K562 (cell line): ENCODE data around the gene ZSWIM6. TPM values are rescaled to one million over a fixed set of nuclear protein-coding genes. Genes with fewer than 3 reads are reported as not detected.

Experiments
- ATAC-seq: fragments of 200-7000 bp; cut with Tn5 transposase; 3 replicates; pipeline ENCODE4 v1.9.1; 2020; ENCODE audit warnings: moderate library complexity
- BruUV-seq: library from RNA; stranded (reverse); fragments of 400-500 nt; replicated peaks from 2 replicates; lab custom pipeline; 2021; lab: Mats Ljungman, UMichigan
- CTCF ChIA-PET: fragments of 300-600 bp; formaldehyde crosslinking; extraction: SDS; loops from one replicate; lab custom pipeline; 2021; ENCODE audit warnings: low intra/inter-chr PET ratio; lab: Yijun Ruan, JAX
- POLR2A ChIA-PET: fragments of 300-600, 350-650 bp; sonication (Branson Sonifier 250); formaldehyde crosslinking; extraction: SDS; loops from one replicate; lab custom pipeline; 2021; ENCODE audit warnings: antibody characterized with exemption, inconsistent platforms; lab: Yijun Ruan, JAX
- DNase-seq, 4 experiments: peaks; one replicate each; pipeline versions ENCODE4 v3.0.0 to v3.0.0-alpha.2; 2011 to 2018; ENCODE audit warnings: low spot score in 3 of 4, mixed read lengths in 3 of 4; ENCODE audit errors: extremely low read depth in 1 of 4
- FAIRE-seq: peaks from 2 replicates; lab custom pipeline; 2011; peaks lifted over from hg19 to GRCh38; lab: Jason Lieb, UNC
- H2AFZ ChIP-seq: 2 replicates; pipeline ENCODE4 v1.6.0; 2011; ENCODE audit warnings: low read depth, low read length, control low read depth, inconsistent platforms
- H3K27ac ChIP-seq: fragments of 200-600 bp; 3 replicates; pipeline ENCODE4 v1.8.0; 2011; ENCODE audit warnings: low read depth, mild to moderate bottlenecking, control low read depth, inconsistent platforms, low read length, moderate library complexity, mixed read lengths; ENCODE audit errors: extremely low read depth
- H3K27me3 ChIP-seq, 2 experiments: fragments of 300-600 bp in 1 of 2; 2 replicates in 1 of 2; 3 replicates in 1 of 2; pipeline versions ENCODE4 v1.6.0 to v1.8.0; 2011; ENCODE audit warnings: inconsistent platforms in 2 of 2, low read length in 2 of 2, mild to moderate bottlenecking in 1 of 2, mixed read lengths in 1 of 2, moderate library complexity in 1 of 2; ENCODE audit not compliant: control insufficient read depth in 2 of 2, insufficient read depth in 2 of 2
- H3K36me3 ChIP-seq: fragments of 300-600 bp; 3 replicates; pipeline ENCODE4 v1.8.0; 2011; ENCODE audit warnings: mild to moderate bottlenecking, low read length, inconsistent platforms; ENCODE audit not compliant: control insufficient read depth, insufficient read depth
- H3K4me1 ChIP-seq, 2 experiments: fragments of 200-600 bp in 1 of 2; replicated peaks in 1 of 2; 2 replicates in 1 of 2; 3 replicates in 1 of 2; pipeline versions ENCODE4 v1.5.1 to v1.8.0; 2011; ENCODE audit warnings: inconsistent platforms in 2 of 2, low read length in 2 of 2, mild to moderate bottlenecking in 1 of 2, mixed read lengths in 1 of 2, moderate library complexity in 1 of 2; ENCODE audit not compliant: control insufficient read depth in 2 of 2, insufficient read depth in 2 of 2
- H3K4me2 ChIP-seq: 2 replicates; pipeline ENCODE4 v1.6.1; 2011; ENCODE audit warnings: low read length, control low read depth, inconsistent platforms, mixed read lengths; ENCODE audit not compliant: insufficient read depth
- H3K4me3 ChIP-seq: fragments of 200-600 bp; sonication (generic), shearing (Covaris generic); 2 replicates; pipeline ENCODE4 v1.5.1; 2016; ENCODE audit warnings: control low read depth, inconsistent platforms
- H3K79me2 ChIP-seq: fragments of 200-600 bp; 3 replicates; pipeline ENCODE4 v1.8.0; 2011; ENCODE audit warnings: low read length, inconsistent platforms; ENCODE audit not compliant: control insufficient read depth, insufficient read depth
- H3K9ac ChIP-seq, 2 experiments: 2 replicates each; pipeline versions ENCODE4 v1.6.0 to v1.6.1; 2011; ENCODE audit warnings: low read depth in 2 of 2, low read length in 2 of 2, control low read depth in 1 of 2, inconsistent platforms in 1 of 2, mild to moderate bottlenecking in 1 of 2, mixed read lengths in 1 of 2; ENCODE audit not compliant: insufficient read depth in 1 of 2
- H3K9me1 ChIP-seq: one replicate; pipeline ENCODE4 v1.6.0; 2011; ENCODE audit warnings: inconsistent platforms, mild to moderate bottlenecking, low read length, moderate library complexity; ENCODE audit not compliant: control insufficient read depth, insufficient read depth
- H3K9me3 ChIP-seq: replicated peaks from 2 replicates; pipeline ENCODE4 v1.5.1; 2011; ENCODE audit warnings: low read depth, low read length, inconsistent platforms; ENCODE audit not compliant: control insufficient read depth, insufficient read depth
- H4K20me1 ChIP-seq: replicated peaks from 2 replicates; pipeline ENCODE4 v1.6.1; 2011; ENCODE audit warnings: low read length, inconsistent platforms, mixed read lengths; ENCODE audit not compliant: control insufficient read depth, insufficient read depth
- BCLAF1 ChIP-seq, 2 experiments: fragments of 450-650 bp in 1 of 2; IDR thresholded peaks; 2 replicates each; pipeline ENCODE4 v1.6.1; 2011 to 2017; ENCODE audit warnings: low read depth in 2 of 2, antibody characterized with exemption in 1 of 2, borderline replicate concordance in 1 of 2, low read length in 1 of 2, mild to moderate bottlenecking in 1 of 2, mixed read lengths in 1 of 2; ENCODE audit not compliant: control insufficient read depth in 1 of 2
- MXD1 ChIP-seq: fragments of 250-450 bp; sonication (Bioruptor Pico); IDR thresholded peaks from 2 replicates; pipeline ENCODE4 v1.8.0; 2021; ENCODE audit warnings: borderline replicate concordance, mild to moderate bottlenecking, moderate library complexity; ENCODE audit not compliant: poor library complexity, severe bottlenecking
- WGBS: fragments of 100-300 bp; shearing (Covaris generic); methylation state at CpG from one replicate; pipeline ENCODE4 v1.1.6; 2016; ENCODE audit warnings: low coverage, mixed read lengths; ENCODE audit not compliant: insufficient coverage; ENCODE audit errors: missing lambda C conversion rate; 5-methylcytosine and 5-hydroxymethylcytosine counted together
- in situ Hi-C: fragments of 300-500 bp; cut with MboI; formaldehyde crosslinking; loops from 4 replicates; pipeline ENCODE4 v1.15.0; 2018; ENCODE audit warnings: inconsistent platforms, mixed read lengths
- intact Hi-C: fragments of 100-400 bp; cut with micrococcal nuclease; formaldehyde crosslinking; loops from 2 replicates; pipeline ENCODE4 v1.14.2; 2022
- polyA plus RNA-seq, 8 experiments: library from polyadenylated mRNA; depleted of rRNA in 4 of 8; stranded (reverse) in 5 of 8; unstranded in 3 of 8; fragments of >200 nt; fragmentation: Nextera tagmentation in 2 of 8; fragmentation: Illumina TruSeq in 1 of 8; extraction: Ambion mirVana in 2 of 8; extraction: Trizol in 1 of 8; gene quantifications; 2 replicates each; pipeline versions ENCODE4 v1.2.1 to v1.2.3, GENCODE V29; 2011 to 2014; ENCODE audit warnings: inconsistent platforms in 1 of 8, missing spikeins in 1 of 8
- total RNA-seq, 7 experiments: library from RNA; depleted of rRNA in 6 of 7; stranded (reverse); fragments of >200 nt in 6 of 7; fragmentation: Illumina TruSeq in 2 of 7; extraction: Trizol in 2 of 7; gene quantifications; 2 replicates each; pipeline versions ENCODE4 v1.2.1 to v1.2.3, GENCODE V29; 2011 to 2021; ENCODE audit warnings: low replicate concordance in 1 of 7

The ZSWIM6 gene
- total and polyA plus RNA-seq, 9 of the 15 experiments (the other 6 are each of a cell fraction or from before 2014, with no cell fraction given): 0.81 to 3.2 (median 2.0) TPM

GRCh38 chr5:61285531-61285930, 46.5 kb upstream of the ZSWIM6 start (continued):
- no peak for TF ChIP-seq MXD1 (CRISPR knock-in tag)

- H3K4me2 ChIP-seq: no peak overlapping the region
- ATAC-seq (no peak), DNase-seq (no peak), FAIRE-seq (no peak)
- no peaks in the 10 kb centered on the region for H3K36me3 ChIP-seq
- no peak for TF ChIP-seq BCLAF1 (IDR thresholded peaks at IDR 0.05; ENCODE audit: borderline replicate concordance in 1 of 2, control insufficient read depth in 1 of 2, low read depth in 2 of 2, low read length in 1 of 2)
- POLR2A ChIA-PET: interaction anchor here (0.7 kb wide), 1 partner anchor 11 kb away, joined by 3 read pairs; no protein-coding TSS in a partner anchor
- intact Hi-C loops (no loop called here), in situ Hi-C loops (no loop called here)
- no peaks in the 10 kb centered on the region for H3K4me1 ChIP-seq
- H3K27ac ChIP-seq: no peak overlapping the region
- BruUV-seq: no TSS peak
- H3K9me1 ChIP-seq: no peaks in the 10 kb centered on the region
- no peak overlapping the region for H3K9ac ChIP-seq
- H3K4me3 ChIP-seq: no peak overlapping the region
- CTCF ChIA-PET: no interaction called here
- no peak overlapping the region for H2AFZ ChIP-seq
- H3K9me3 ChIP-seq: no peaks in the 10 kb centered on the region
- H4K20me1 ChIP-seq: no peaks in the 10 kb centered on the region
- WGBS: 3% methylated on average over 5 of the region's 5 CpGs
- peaks cover 3 to 11% of the 10 kb centered on the region in 2 experiments; a peak in 4 of 5 replicates for H3K27me3 ChIP-seq
- H3K79me2 ChIP-seq: no peaks in the 10 kb centered on the region
These were observed 45.5 kb upstream of the ZSWIM6 start for GRCh38 chr5:61286446-61287132.
